Smooth muscle cell (in vitro differentiated cells): ENCODE results near the gene FHL1. TPM values are rescaled to one million over a fixed set of nuclear protein-coding genes. Genes with fewer than 3 reads are reported as not detected.

ENCODE experiments used
- DNase-seq: peaks from one replicate; lab custom pipeline; 2025; ENCODE audit not compliant: unreplicated experiment; lab: John Stamatoyannopoulos, UW
- H2AFZ ChIP-seq: fragments of 200-600 bp; sonication (generic); 2 replicates; pipeline ENCODE4 v1.6.0; 2016; ENCODE audit warnings: antibody characterized with exemption, low read depth, mild to moderate bottlenecking
- H3F3A ChIP-seq: fragments of 200-600 bp; sonication (generic); 2 replicates; pipeline ENCODE4 v1.6.0; 2017; ENCODE audit warnings: antibody characterized with exemption, low read depth
- H3K27ac ChIP-seq: fragments of 200-600 bp; sonication (generic); 2 replicates; pipeline ENCODE4 v1.5.1; 2016; ENCODE audit warnings: low read depth, mild to moderate bottlenecking
- H3K27me3 ChIP-seq: fragments of 200-600 bp; sonication (generic); 2 replicates; pipeline ENCODE4 v1.6.1; 2016; ENCODE audit warnings: low read depth, mild to moderate bottlenecking
- H3K36me3 ChIP-seq: fragments of 200-600 bp; sonication (generic); 2 replicates; pipeline ENCODE4 v1.5.1; 2016; ENCODE audit warnings: low read depth
- H3K4me1 ChIP-seq: fragments of 200-600 bp; sonication (generic); 2 replicates; pipeline ENCODE4 v1.5.1; 2016; ENCODE audit warnings: low read depth
- H3K4me2 ChIP-seq: fragments of 200-600 bp; sonication (generic); 2 replicates; pipeline ENCODE4 v1.6.0; 2016; ENCODE audit warnings: mild to moderate bottlenecking
- H3K4me3 ChIP-seq: fragments of 200-600 bp; sonication (generic); 2 replicates; pipeline ENCODE4 v1.5.1; 2016; ENCODE audit warnings: mild to moderate bottlenecking
- H3K79me2 ChIP-seq: fragments of 200-600 bp; sonication (generic); 2 replicates; pipeline ENCODE4 v1.6.0; 2016; ENCODE audit warnings: low read depth, mild to moderate bottlenecking
- H3K9ac ChIP-seq: fragments of 200-600 bp; sonication (generic); 2 replicates; pipeline ENCODE4 v1.6.0; 2016; ENCODE audit warnings: low read depth
- H3K9me3 ChIP-seq: fragments of 200-600 bp; sonication (generic); replicated peaks from 2 replicates; pipeline ENCODE4 v1.5.1; 2016; ENCODE audit warnings: low read depth
- H4K20me1 ChIP-seq: fragments of 200-600 bp; sonication (generic); 2 replicates; pipeline ENCODE4 v1.6.0; 2016; ENCODE audit warnings: low read depth
- CTCF ChIP-seq: fragments of 200-600 bp; sonication (generic); IDR thresholded peaks from 2 replicates; pipeline ENCODE4 v1.5.1; 2017; ENCODE audit warnings: borderline replicate concordance, mild to moderate bottlenecking, antibody characterized with exemption; ENCODE audit not compliant: insufficient read depth, poor library complexity, severe bottlenecking
- WGBS: methylation state at CpG from one replicate; pipeline ENCODE4 v1.1.7; 2016; ENCODE audit warnings: low lambda C conversion rate; 5-methylcytosine and 5-hydroxymethylcytosine counted together
- polyA plus RNA-seq: library from polyadenylated mRNA; unstranded; fragments of >200 nt; fragmentation: Nextera tagmentation; extraction: Ambion mirVana; gene quantifications from 2 replicates; pipeline ENCODE4 v1.2.1, GENCODE V29; 2016
- total RNA-seq: library from RNA; depleted of rRNA; stranded (reverse); fragments of >200 nt; gene quantifications from 2 replicates; pipeline ENCODE4 v1.2.3, GENCODE V29; 2014

The FHL1 gene
- total and polyA plus RNA-seq, 2 experiments from 2014 or later: 76.0 to 103 TPM

DNA sequence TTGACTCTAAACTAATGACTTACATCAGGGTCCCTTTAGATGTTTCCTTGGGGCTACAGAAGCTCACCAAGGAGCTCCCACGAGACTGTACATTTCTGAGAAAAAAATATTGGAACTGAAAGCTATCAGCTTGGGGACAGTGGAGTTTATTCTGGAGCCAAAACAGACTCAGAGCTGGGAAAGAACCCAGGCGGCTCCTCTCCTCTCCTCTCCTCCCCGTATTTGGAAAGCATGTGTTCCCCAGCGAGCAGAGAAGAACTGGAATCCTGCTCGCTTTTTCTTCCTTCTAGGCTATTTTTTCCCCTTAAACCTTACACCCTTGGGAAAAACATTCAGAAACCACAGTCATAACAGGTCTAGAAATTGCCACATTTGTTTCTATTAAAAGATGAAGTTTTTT lies 108.2 kb downstream of the FHL1 start:
- Histone ChIP-seq H3K4me2 (no peak overlapping the region), H3K79me2 (no peaks in the 10 kb centered on the region)

DNA sequence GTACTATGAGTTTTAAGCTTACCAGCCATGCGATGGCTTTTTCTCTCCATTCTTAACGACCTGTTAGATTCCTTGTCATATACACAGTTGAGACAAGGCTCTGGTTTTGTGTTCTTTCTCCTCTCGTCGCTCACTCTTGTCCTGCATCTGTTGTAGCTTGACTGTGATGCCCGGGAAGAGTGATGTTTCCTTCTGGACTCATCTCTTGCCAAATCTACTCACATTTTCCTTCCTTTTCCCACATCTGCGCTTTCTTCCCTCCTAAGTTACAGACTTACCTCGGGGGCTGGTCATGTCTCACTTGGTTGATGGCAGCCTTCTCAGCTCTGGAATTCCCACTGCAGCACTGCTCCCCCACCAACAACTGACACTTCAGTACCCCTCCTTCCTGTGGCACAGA lies 108.7 kb downstream of the FHL1 start:
- no peak overlapping the region for H2AFZ ChIP-seq
- WGBS: 68% methylated on average over 7 of the region's 7 CpGs
- H3K4me3 ChIP-seq: no peak overlapping the region
- H3K36me3 ChIP-seq: no peaks in the 10 kb centered on the region
- H3F3A ChIP-seq: no peaks in the 10 kb centered on the region
- H3K27me3 ChIP-seq: no peaks in the 10 kb centered on the region
- no peak for TF ChIP-seq CTCF
- H3K27ac ChIP-seq: no peak overlapping the region
- H3K4me2 ChIP-seq: no peak overlapping the region
- no peak for DNase-seq
- no peaks in the 10 kb centered on the region for H3K4me1 ChIP-seq
- no peaks in the 10 kb centered on the region for H3K9me3 ChIP-seq
- no peaks in the 10 kb centered on the region for H3K79me2 ChIP-seq
- H4K20me1 ChIP-seq: no peaks in the 10 kb centered on the region
- H3K9ac ChIP-seq: no peak overlapping the region

More for the DNA sequence above, 108.2 kb downstream of the FHL1 start:
- Histone ChIP-seq H3K4me1 (no peaks in the 10 kb centered on the region), H3K4me3 (no peak overlapping the region), H3K27me3 (no peaks in the 10 kb centered on the region), H3K9ac (no peak overlapping the region), H3K9me3 (no peaks in the 10 kb centered on the region), H2AFZ (no peak overlapping the region), H3K36me3 (no peaks in the 10 kb centered on the region), H3K27ac (no peak overlapping the region), H3F3A (no peaks in the 10 kb centered on the region), H4K20me1 (no peaks in the 10 kb centered on the region)
- no peak for TF ChIP-seq CTCF
- no peak for DNase-seq
- 70% methylated on average over 5 of the region's 5 CpGs for WGBS

DNA sequence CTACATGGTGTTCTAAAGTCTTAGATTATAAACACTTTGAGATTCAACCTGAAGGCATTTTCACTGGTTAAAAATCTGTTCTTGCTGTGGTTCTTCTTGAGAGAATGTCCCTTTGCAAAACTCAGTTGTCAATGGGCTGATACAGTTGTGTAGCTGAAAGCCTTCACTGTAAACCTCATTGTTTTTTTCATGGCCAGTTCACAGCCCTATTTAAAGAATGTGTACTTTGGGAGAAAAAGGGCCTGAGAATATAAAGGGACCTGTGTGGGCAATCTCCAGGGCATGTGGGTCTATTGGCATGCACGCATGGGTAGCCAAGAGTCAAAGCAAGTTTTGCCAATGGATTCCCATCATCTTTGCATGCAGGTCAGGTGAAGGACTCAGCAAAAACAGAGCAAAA lies 111.6 kb downstream of the FHL1 start:
- H2AFZ ChIP-seq: no peak overlapping the region
- WGBS: 82% methylated on average over 1 of the region's 1 CpG
- no peak overlapping the region for H3K27ac ChIP-seq
- no peaks in the 10 kb centered on the region for H3K36me3 ChIP-seq
- no peaks in the 10 kb centered on the region for H4K20me1 ChIP-seq
- no peak overlapping the region for H3K4me2 ChIP-seq
- H3K4me1 ChIP-seq: no peaks in the 10 kb centered on the region
- no peaks in the 10 kb centered on the region for H3K9me3 ChIP-seq
- H3K27me3 ChIP-seq: no peaks in the 10 kb centered on the region
- H3K4me3 ChIP-seq: no peak overlapping the region
- H3F3A ChIP-seq: no peaks in the 10 kb centered on the region
- no peak for TF ChIP-seq CTCF
- no peak for DNase-seq
- no peak overlapping the region for H3K9ac ChIP-seq
- no peaks in the 10 kb centered on the region for H3K79me2 ChIP-seq

GRCh38 chrX:136259543-136259942 lies 112.2 kb downstream of the FHL1 start:
- Histone ChIP-seq H3K79me2 (no peaks in the 10 kb centered on the region), H3K4me2 (no peak overlapping the region), H3K27me3 (no peaks in the 10 kb centered on the region), H3K27ac (no peak overlapping the region), H2AFZ (no peak overlapping the region), H3K4me1 (no peaks in the 10 kb centered on the region), H3K9ac (no peak overlapping the region), H3K4me3 (no peak overlapping the region), H4K20me1 (no peaks in the 10 kb centered on the region), H3K36me3 (no peaks in the 10 kb centered on the region), H3K9me3 (no peaks in the 10 kb centered on the region), H3F3A (no peaks in the 10 kb centered on the region)
- no peak for TF ChIP-seq CTCF
- no peak for DNase-seq
- 46% methylated on average over 4 of the region's 4 CpGs for WGBS
